SKM-1 (cell line): Measurements from ENCODE around the gene IQCE.
"Not testable (repeated sequence)": the region's sequence is repeated elsewhere in the genome, so short reads cannot be mapped to it uniquely, and the experiment has no call there.

ENCODE experiments used
- DNase-seq: peaks from one replicate; lab custom pipeline; 2025; ENCODE audit not compliant: unreplicated experiment; lab: John Stamatoyannopoulos, UW

Gene IQCE

GRCh38 chr7:2575733-2576340, 17.1 kb downstream of the IQCE start:
- no peak for DNase-seq

GRCh38 chr7:2576742-2577491, 18.1 kb downstream of the IQCE start:
- no peak for DNase-seq

GRCh38 chr7:2577914-2578680, 19.3 kb downstream of the IQCE start:
- DNase-seq, result no peak

DNA sequence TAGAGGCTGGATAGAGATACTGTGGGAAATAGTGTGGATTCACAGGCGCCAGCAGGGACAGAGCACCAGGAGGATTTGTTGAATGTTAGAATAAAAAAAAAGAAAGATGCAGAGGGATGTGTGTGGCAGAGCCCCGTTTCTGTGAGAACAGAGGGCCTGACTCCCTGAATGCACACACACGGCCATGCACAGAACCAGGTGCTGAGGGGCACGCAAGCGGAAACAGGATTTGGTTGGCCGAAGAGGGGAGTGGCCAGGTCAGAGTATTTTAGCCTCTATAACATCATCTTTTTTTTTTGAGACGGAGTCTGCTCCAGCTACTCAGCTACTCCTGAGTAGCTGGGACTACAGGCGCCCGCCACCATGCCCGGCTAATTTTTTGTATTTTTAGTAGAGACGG, 21.9 kb downstream of the IQCE start:
- no peak for DNase-seq

DNA sequence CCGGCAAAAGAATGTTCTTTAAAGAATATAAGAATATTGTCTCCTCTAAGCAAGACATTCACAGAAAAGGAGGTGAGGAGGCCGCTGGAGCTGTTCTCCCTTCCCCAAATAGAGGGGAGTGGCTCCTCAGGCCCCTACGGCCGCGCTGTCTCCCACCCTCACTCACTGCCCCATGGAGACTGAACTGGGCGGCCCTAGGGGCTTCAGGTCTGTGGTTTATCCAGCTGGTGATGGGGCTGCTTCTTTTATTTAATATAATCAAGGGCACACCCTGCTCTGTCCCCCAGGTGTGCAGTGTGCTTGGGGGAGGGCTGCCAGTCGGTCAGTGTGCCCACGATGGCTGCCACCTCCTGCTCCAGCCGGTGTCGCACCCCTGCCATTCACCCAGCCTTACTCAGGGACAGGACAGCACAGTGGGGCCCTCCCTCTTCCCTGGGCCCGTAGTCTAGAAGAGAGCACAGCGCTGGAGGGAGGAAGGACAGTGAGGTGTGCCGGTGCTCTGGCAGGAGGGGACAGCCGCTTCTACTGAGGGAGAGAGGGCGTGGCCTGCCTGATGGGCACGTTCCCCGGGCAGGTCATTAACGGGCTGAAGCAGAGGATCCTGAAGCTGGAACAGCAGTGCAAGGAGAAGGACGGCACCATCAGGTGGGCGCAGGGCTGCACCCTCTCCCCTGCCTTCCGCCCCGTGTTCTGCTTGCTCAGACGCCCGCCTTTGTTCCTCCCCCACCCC, 23.4 kb downstream of the IQCE start:
- DNase-seq, result no peak

DNA sequence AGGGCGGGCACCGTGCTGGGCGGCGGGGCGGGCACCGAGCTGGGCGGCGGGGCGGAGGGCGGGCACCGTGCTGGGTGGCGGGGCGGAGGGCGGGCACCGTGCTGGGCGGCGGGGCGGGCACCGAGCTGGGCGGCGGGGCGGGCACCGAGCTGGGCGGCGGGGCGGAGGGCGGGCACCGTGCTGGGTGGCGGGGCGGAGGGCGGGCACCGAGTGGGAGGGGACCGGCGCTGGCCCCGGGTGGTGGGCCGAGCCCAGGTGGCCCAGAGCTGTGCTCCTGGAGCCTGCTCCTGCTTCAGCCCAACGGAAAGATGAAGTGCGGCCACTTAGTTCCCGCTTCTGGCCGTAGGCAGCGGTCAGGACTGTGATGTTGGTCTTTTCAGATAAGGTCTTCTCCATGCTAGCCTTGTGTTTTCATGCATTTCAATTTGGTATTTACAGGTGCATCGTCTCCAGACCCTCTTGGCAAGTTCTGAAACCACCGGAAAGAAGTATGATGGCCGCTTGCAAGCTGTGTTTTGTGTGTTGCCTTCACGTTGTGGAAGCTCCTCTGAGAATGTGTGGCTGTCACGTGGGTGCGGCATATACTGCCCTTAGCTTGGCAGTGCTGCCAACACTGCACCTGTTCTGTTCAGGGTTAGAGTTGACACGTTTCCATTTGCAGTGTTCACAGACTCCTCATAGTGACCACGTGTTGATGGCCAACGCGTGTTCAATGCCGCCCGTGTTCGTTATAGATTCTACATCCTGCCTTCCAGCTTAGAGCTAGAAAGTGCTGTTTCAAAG, 25.2 kb downstream of the IQCE start:
- DNase-seq, result no peak

GRCh38 chr7:2585446-2585845, 26.7 kb downstream of the IQCE start:
- no peak for DNase-seq

DNA sequence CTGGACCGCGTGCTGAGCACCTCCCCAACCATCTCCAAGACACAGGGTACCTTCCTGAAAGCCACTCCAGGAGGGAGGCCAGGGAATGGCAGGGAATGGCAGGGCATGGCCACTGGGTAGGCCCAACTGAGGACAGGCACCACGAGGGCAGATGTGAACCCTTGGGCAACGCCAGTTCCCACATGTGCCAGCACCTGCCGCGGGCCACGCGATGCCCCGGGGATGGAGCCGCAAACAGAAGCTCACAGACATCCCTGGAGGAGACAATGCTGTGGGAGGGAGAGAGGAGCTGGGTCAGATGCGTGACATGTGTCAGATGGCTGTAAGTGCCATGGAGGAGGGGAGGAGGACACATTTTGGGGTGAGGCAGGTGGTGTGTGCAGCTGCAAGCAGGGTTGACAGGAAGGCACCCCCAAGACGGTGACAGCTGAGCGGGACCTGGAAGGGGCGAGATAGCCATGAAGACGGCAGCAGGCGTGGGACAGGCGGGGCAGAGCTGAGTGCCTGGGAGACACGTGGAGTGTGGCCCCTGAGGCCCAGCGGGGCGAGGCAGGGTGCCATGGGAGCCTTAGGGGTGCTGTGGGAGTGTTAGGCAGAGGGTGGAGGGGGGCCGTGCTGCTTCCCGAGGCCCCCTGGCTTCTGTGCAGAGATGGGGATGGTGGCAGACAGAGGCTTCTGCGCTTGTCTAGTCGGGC, 27.7 kb downstream of the IQCE start:
- no peak for DNase-seq

DNA sequence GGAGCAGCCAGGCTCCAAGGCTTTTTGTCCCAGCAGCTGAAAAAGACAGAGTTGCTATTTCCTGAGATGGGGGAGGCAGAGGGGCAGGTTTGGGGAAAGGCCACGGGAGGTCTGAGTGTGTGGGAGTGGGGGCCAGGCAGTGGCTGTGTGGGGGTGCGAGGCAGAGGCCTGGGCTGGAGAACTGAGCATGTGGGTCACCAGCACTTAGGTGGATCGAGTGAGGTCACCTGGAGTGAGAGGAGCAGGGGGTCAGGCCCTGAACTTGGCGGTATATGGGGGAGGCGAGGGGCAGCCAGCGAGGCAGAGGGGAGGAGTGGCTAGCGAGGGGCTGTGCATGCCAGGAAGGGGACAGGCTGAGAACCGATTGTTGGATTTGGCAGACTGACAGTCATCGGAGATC, 28.4 kb downstream of the IQCE start:
- DNase-seq, result no peak

- DNase-seq, result no peak
Observed at GRCh38 chr7:2587778-2588177, 29.0 kb downstream of the IQCE start.

- DNase-seq, result no peak
Observed at GRCh38 chr7:2589341-2589740, 30.6 kb downstream of the IQCE start.

DNA sequence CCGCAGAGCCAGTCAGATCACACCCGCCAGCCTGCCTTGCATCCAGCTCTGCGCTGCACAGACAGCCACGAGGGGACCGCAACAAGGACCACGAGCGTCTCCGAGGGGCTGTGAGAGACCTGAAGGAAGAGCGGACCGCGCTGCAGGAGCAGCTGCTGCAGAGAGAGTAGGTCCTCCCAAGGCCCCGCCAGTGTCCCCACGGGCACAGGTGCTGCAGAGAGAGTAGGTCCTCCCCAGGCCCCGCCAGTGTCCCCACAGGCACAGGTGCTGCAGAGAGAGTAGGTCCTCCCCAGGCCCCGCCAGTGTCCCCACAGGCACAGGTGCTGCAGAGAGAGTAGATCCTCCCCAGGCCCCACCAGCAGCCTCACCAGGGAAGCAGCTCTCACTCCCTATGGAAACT, 31.2 kb downstream of the IQCE start:
- not testable (repeated sequence) for DNase-seq

- DNase-seq, result no peak
Observed at GRCh38 chr7:2592375-2592865, 33.6 kb downstream of the IQCE start.

- no peak for DNase-seq
Observed at GRCh38 chr7:2593036-2593727, 34.4 kb downstream of the IQCE start.

- no peak for DNase-seq
Observed at GRCh38 chr7:2594599-2594998, 35.8 kb downstream of the IQCE start.

GRCh38 chr7:2595258-2595860, 36.6 kb downstream of the IQCE start:
- no peak for DNase-seq

- no peak for DNase-seq
Observed at GRCh38 chr7:2596464-2597272, 37.9 kb downstream of the IQCE start.

GRCh38 chr7:2597273-2597640, 38.5 kb downstream of the IQCE start:
- no peak for DNase-seq
